Right ventricle myocardium inferior (tissue), 1 donor: ENCODE data around the gene ABCF1. TPM values are rescaled to one million over a fixed set of nuclear protein-coding genes. Genes with fewer than 3 reads are reported as not detected.
"Not testable (repeated sequence)": the region's sequence is repeated elsewhere in the genome, so short reads cannot be mapped to it uniquely, and the experiment has no call there.

Source experiments
- ATAC-seq: fragments of 200-7000 bp; cut with Tn5 transposase; one replicate; pipeline ENCODE4 v1.9.1; 2020; ENCODE audit warnings: mild to moderate bottlenecking, moderate library complexity
- DNase-seq: peaks from one replicate; pipeline ENCODE4 v3.0.0; 2021; ENCODE audit errors: missing footprints
- intact Hi-C: fragments of 100-400 bp; cut with DNase I; formaldehyde crosslinking; loops from one replicate; pipeline ENCODE4 v1.11.0; 2022
- long read RNA-seq: library from polyadenylated mRNA; unstranded; transcript quantifications from one replicate; pipeline ENCODE4 v2.0.0, GENCODE V29; 2021
- total RNA-seq: library from RNA; stranded (reverse); fragmentation: NEBNext Ultra II Directional; extraction: Animal tissue kit (Norgen Biotek cat#: 25700); gene quantifications from one replicate; pipeline ENCODE4 v1.2.1, GENCODE V29; 2021
- donor health status: DM: no; HTN: yes; CAD: no; lungs with severe emphysema.

The ABCF1 gene
- 39.5 TPM for total RNA-seq
- long read RNA-seq, transcript ABCF1-201 (25 exons, 3,481 nt) = major isoform, 6 of 29 reads
- long read RNA-seq, partial matches to known transcripts = 7 of 29 reads
- long read RNA-seq, other reads (novel, unspliced or antisense) = 15 of 29 reads

- DNase-seq (peak; percentile 100), ATAC-seq (peak; percentile 99)
- intact Hi-C loops = loop anchor here (2.0 to 5.0 kb wide), 2 partner anchors 14 to 41 kb away; partner anchors contain the start of genes GNL1 and PRR3
Observed at GRCh38 chr6:30571075-30571761, at the start of gene ABCF1. Gene ABCF1, plus strand, starts transcription at chr6:30571442. Its CDS starts 46 bp downstream, at chr6:30571488.

- DNase-seq, ATAC-seq, intact Hi-C loops: not testable (repeated sequence)
Observed at GRCh38 chr6:30521952-30522351, 49.3 kb upstream of the ABCF1 start.

- ATAC-seq, intact Hi-C loops, DNase-seq: not testable (repeated sequence)
Observed at GRCh38 chr6:30526444-30526843, 44.8 kb upstream of the ABCF1 start.

GRCh38 chr6:30529349-30529875 is 41.8 kb upstream of the ABCF1 start:
- ATAC-seq, intact Hi-C loops, DNase-seq: not testable (repeated sequence)

- intact Hi-C loops = no loop called here
Observed at GRCh38 chr6:30530014-30530413, 41.2 kb upstream of the ABCF1 start.

GRCh38 chr6:30533460-30534294 is 37.6 kb upstream of the ABCF1 start:
- intact Hi-C loops = no loop called here
- no peak for DNase-seq
- no peak for ATAC-seq

More at GRCh38 chr6:30530014-30530413, 41.2 kb upstream of the ABCF1 start:
- DNase-seq = no peak
- no peak for ATAC-seq

GRCh38 chr6:30537931-30538330 is 33.3 kb upstream of the ABCF1 start:
- no peak for DNase-seq
- intact Hi-C loops = no loop called here
- ATAC-seq = no peak

GRCh38 chr6:30541515-30542403 is 29.5 kb upstream of the ABCF1 start:
- DNase-seq (peak; percentile 88), ATAC-seq (peak; percentile 72)
- intact Hi-C loops = loop anchor here (2.0 to 5.0 kb wide), 3 partner anchors 56 to 545 kb away; partner anchors contain the start of genes FLOT1 and IER3

GRCh38 chr6:30542404-30542725 is 28.9 kb upstream of the ABCF1 start:
- intact Hi-C loops = loop anchor here (2.0 to 5.0 kb wide), 3 partner anchors 55 to 544 kb away; partner anchors contain the start of genes FLOT1 and IER3
- DNase-seq = no peak

GRCh38 chr6:30542915-30543314 is 28.3 kb upstream of the ABCF1 start:
- ATAC-seq = no peak
- intact Hi-C loops = loop anchor here (1.0 to 5.0 kb wide), 4 partner anchors 54 to 544 kb away; partner anchors contain the start of genes FLOT1 and IER3
- no peak for DNase-seq

More at GRCh38 chr6:30542404-30542725, 28.9 kb upstream of the ABCF1 start:
- no peak for ATAC-seq

GRCh38 chr6:30543821-30544220 is 27.4 kb upstream of the ABCF1 start:
- ATAC-seq = no peak
- DNase-seq = no peak
- intact Hi-C loops = loop anchor here (1.0 to 5.0 kb wide), 4 partner anchors 53 to 543 kb away; partner anchors contain the start of genes FLOT1 and IER3

- ATAC-seq (peak; percentile 57), DNase-seq (no peak)
- intact Hi-C loops = loop anchor here (5.0 kb wide), 2 partner anchors 53 to 198 kb away; partner anchors contain the start of genes FLOT1 and IER3
Observed at GRCh38 chr6:30544666-30545272, 26.5 kb upstream of the ABCF1 start.

- intact Hi-C loops = no loop called here
Observed at GRCh38 chr6:30547454-30547853, 23.8 kb upstream of the ABCF1 start.

GRCh38 chr6:30548375-30548774 is 22.9 kb upstream of the ABCF1 start:
- DNase-seq = no peak
- intact Hi-C loops = no loop called here

More at GRCh38 chr6:30547454-30547853, 23.8 kb upstream of the ABCF1 start:
- ATAC-seq (no peak), DNase-seq (no peak)

GRCh38 chr6:30554404-30554803 is 16.8 kb upstream of the ABCF1 start:
- DNase-seq = no peak
- ATAC-seq = no peak
- intact Hi-C loops = no loop called here

More at GRCh38 chr6:30548375-30548774, 22.9 kb upstream of the ABCF1 start:
- no peak for ATAC-seq

- intact Hi-C loops = loop anchor here (5.0 kb wide), 1 partner anchor 167 kb away; the partner anchor contains the start of gene TUBB
- peak; percentile 78 for DNase-seq
- peak; percentile 17 for ATAC-seq
Observed at GRCh38 chr6:30554962-30555815, 16.1 kb upstream of the ABCF1 start.

- DNase-seq (no peak), ATAC-seq (no peak)
- intact Hi-C loops = loop anchor here (2.0 to 5.0 kb wide), 3 partner anchors 15 to 167 kb away; partner anchors contain the start of genes ABCF1, MRPS18B, PPP1R10 and TUBB
Observed at GRCh38 chr6:30555816-30556065, 15.5 kb upstream of the ABCF1 start.
